ENCODE measurements around the gene TEX9. TPM values are rescaled to one million over a fixed set of nuclear protein-coding genes. Genes with fewer than 3 reads are reported as not detected.

The TEX9 gene
- total RNA-seq, 1 donor: 12.5 TPM

DNA sequence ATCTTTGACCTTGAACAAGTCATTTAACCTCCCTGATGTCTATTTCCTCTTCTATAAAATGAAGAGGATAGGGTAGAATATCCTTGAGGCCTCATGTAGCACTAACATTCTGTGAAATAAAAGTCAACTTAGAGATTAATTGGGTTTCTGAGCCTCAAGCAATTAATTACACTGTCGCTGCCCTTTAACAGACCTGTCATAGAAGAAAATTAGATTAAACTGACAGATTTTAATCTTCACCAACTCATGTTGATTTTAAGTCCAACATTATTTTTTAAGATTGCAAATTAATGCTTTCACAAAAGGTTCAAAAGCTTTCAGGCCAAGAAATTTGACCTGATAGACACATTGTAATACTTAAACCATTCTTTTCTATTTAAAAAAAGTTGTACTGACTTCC lies 107.8 kb downstream of the TEX9 start:
- no peak for DNase-seq (ENCODE audit: low read depth)
- H3K4me3 ChIP-seq (ENCODE audit: low read depth, low read length): no peak overlapping the region
- TF ChIP-seq, protein P1, sequence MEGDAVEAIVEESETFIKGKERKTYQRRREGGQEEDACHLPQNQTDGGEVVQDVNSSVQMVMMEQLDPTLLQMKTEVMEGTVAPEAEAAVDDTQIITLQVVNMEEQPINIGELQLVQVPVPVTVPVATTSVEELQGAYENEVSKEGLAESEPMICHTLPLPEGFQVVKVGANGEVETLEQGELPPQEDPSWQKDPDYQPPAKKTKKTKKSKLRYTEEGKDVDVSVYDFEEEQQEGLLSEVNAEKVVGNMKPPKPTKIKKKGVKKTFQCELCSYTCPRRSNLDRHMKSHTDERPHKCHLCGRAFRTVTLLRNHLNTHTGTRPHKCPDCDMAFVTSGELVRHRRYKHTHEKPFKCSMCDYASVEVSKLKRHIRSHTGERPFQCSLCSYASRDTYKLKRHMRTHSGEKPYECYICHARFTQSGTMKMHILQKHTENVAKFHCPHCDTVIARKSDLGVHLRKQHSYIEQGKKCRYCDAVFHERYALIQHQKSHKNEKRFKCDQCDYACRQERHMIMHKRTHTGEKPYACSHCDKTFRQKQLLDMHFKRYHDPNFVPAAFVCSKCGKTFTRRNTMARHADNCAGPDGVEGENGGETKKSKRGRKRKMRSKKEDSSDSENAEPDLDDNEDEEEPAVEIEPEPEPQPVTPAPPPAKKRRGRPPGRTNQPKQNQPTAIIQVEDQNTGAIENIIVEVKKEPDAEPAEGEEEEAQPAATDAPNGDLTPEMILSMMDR (IDR thresholded peaks at IDR 0.05; ENCODE audit: insufficient read depth, low read length): no peak

DNA sequence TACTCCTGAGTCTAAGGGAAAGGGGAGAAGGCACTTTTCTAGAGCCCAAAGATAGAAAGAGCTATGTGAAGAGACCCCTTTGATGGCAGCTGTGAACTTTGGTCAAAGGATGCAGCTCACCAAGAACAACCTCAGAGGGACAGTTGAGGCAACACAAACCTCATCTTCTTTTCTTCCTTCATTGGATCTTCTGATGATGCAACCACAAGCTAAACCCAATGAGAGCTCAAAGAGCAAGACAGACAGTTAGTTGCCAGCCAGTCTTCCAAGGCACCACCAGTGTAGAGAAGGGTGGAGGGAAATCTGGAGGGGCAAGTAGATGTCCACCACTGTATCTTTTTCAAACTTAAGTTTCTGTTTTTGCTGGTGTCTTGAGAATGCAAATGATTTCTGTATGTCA lies 110.1 kb downstream of the TEX9 start:
- TF ChIP-seq, protein P1 (IDR thresholded peaks at IDR 0.05; ENCODE audit: insufficient read depth, low read length): no peak
- DNase-seq (ENCODE audit: low read depth): no peak
- H3K4me3 ChIP-seq (ENCODE audit: low read depth, low read length): no peak overlapping the region

Other genes starting within 250 kb of the TEX9 start
- 4.1 and 9.5 TPM in 2 replicates for gene RFX7, start 121.5 kb upstream of the TEX9 start, total RNA-seq (ENCODE audit: low replicate concordance)
- 3.8 and 7.0 TPM in 2 replicates for gene MNS1, start 99.7 kb downstream of the TEX9 start, total RNA-seq (ENCODE audit: low replicate concordance)